ENCODE results near the gene CYB561.

The CYB561 gene

DNA sequence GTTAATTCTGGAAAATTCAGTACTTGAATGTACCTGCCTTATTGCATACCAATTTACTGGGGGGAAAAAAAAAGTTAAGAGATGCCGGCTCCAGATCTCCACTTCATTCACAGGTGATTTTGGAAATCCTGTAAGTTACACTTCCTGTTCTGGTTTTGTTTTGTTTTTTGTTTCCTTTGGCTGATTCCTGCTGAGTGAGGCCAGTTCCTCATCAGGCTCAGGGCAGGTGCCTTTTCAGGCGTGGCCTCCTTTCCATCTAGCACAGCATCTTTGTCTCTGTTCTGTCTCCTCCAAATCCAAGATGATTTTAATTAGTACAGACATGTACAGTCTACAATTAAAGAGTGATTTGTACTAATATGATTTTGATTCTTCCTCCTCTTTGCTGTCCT is 19.2 kb downstream of the CYB561 start:
- H3K36me3 ChIP-seq (ENCODE audit: control insufficient read depth in 2 of 2, insufficient read depth in 1 of 2, low read length in 2 of 2) = no peaks in the 10 kb centered on the region
- POLR2A ChIA-PET = interaction anchor here (2.1 kb wide), 1 partner anchor 124 kb away, joined by 6 read pairs; the partner anchor contains the start of gene DCAF7
- no peaks in the 10 kb centered on the region for H3K4me1 ChIP-seq (ENCODE audit: control insufficient read depth, insufficient read depth, low read length)
- CTCF ChIA-PET = interaction anchor here (0.6 to 5.8 kb wide), 15 partner anchors 9 to 442 kb away, joined by 3 to 159 read pairs (median 13); partner anchors contain the start of genes ACE and CYB561
- H3K9me3 ChIP-seq (ENCODE audit: control insufficient read depth, insufficient read depth, low read depth, low read length) = no peaks in the 10 kb centered on the region
- H3K27ac ChIP-seq (ENCODE audit: extremely low read depth, low read depth, low read length) = no peak overlapping the region
- TF ChIP-seq, protein P1, sequence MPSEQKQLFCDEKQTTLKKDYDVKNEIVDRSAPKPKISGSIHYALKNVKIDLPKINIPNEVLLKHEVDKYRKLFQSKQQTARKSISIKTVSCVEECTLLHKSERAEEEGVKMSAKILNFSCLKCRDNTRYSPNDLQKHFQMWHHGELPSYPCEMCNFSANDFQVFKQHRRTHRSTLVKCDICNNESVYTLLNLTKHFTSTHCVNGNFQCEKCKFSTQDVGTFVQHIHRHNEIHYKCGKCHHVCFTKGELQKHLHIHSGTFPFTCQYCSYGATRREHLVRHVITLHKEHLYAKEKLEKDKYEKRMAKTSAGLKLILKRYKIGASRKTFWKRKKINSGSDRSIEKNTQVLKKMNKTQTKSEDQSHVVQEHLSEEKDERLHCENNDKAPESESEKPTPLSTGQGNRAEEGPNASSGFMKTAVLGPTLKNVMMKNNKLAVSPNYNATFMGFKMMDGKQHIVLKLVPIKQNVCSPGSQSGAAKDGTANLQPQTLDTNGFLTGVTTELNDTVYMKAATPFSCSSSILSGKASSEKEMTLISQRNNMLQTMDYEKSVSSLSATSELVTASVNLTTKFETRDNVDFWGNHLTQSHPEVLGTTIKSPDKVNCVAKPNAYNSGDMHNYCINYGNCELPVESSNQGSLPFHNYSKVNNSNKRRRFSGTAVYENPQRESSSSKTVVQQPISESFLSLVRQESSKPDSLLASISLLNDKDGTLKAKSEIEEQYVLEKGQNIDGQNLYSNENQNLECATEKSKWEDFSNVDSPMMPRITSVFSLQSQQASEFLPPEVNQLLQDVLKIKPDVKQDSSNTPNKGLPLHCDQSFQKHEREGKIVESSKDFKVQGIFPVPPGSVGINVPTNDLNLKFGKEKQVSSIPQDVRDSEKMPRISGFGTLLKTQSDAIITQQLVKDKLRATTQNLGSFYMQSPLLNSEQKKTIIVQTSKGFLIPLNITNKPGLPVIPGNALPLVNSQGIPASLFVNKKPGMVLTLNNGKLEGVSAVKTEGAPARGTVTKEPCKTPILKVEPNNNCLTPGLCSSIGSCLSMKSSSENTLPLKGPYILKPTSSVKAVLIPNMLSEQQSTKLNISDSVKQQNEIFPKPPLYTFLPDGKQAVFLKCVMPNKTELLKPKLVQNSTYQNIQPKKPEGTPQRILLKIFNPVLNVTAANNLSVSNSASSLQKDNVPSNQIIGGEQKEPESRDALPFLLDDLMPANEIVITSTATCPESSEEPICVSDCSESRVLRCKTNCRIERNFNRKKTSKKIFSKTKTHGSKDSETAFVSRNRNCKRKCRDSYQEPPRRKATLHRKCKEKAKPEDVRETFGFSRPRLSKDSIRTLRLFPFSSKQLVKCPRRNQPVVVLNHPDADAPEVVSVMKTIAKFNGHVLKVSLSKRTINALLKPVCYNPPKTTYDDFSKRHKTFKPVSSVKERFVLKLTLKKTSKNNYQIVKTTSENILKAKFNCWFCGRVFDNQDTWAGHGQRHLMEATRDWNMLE (tag by site-specific recombination; conservative IDR thresholded peaks at IDR 0.05; ENCODE audit: low read depth) = no peak
- TF ChIP-seq, protein P2, sequence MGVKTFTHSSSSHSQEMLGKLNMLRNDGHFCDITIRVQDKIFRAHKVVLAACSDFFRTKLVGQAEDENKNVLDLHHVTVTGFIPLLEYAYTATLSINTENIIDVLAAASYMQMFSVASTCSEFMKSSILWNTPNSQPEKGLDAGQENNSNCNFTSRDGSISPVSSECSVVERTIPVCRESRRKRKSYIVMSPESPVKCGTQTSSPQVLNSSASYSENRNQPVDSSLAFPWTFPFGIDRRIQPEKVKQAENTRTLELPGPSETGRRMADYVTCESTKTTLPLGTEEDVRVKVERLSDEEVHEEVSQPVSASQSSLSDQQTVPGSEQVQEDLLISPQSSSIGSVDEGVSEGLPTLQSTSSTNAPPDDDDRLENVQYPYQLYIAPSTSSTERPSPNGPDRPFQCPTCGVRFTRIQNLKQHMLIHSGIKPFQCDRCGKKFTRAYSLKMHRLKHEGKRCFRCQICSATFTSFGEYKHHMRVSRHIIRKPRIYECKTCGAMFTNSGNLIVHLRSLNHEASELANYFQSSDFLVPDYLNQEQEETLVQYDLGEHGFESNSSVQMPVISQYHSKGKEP (tag by site-specific recombination; IDR thresholded peaks at IDR 0.05) = no peak
- no peak for TF ChIP-seq ZNF510 (tag by site-specific recombination; IDR thresholded peaks at IDR 0.05; ENCODE audit: insufficient replicate concordance)
- TF ChIP-seq ZFP69B (tag by site-specific recombination; IDR thresholded peaks at IDR 0.05) = no peak
- TF ChIP-seq HOXA7 (CRISPR knock-in tag; IDR thresholded peaks at IDR 0.05; ENCODE audit: borderline replicate concordance) = no peak
- TF ChIP-seq ZNF558 (tag by site-specific recombination; IDR thresholded peaks at IDR 0.05) = no peak
- no peak for TF ChIP-seq ZNF140 (tag by site-specific recombination; IDR thresholded peaks at IDR 0.05)
- no peak for TF ChIP-seq ZFP37 (tag by site-specific recombination; IDR thresholded peaks at IDR 0.05)
- H3K4me3 ChIP-seq (ENCODE audit: low read depth, low read length) = no peak overlapping the region

DNA sequence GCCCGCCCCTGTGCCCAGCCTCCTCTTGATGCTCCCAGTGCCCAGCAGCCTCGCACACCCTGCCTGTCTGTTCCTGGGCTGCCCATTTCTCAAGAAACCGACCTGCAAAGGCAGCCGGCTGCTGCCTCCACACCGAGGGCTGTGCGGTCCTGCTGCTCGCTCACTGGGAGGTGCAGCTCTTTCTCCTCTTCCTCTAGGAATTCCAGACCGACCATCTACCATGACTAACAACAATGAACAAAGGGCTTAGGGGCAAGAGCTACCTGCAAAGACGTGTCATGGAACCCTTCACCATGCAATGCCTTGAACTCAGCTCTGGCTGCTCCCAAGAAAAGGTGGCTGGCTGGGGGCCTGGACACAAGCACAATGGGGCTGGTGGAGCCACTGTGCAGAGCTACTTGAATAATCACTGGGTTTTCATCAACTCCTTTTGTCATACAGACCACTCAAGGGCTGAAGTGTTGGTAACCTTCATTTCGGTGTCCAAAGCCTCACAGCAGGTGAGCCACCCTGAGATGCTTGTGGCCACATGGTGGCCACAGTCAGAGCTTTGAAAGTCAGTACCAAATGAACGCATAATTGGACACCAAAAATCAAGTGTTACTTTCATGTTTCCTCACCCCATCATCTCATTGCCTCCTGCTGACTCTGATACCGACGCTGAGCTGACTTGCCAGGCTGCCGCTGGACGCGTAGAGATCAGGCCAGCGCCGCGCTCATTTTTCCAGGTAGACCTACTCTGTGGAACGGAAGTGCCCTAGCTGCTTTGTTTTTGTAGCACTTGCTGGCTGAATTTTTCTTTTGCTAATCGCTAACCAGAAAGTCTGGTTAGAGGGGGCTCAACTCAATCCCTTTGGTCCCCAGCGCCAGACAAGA is 19.8 kb downstream of the CYB561 start:
- no peaks in the 10 kb centered on the region for H3K9me3 ChIP-seq (ENCODE audit: control insufficient read depth, insufficient read depth, low read depth, low read length)

More for the DNA sequence above, 19.8 kb downstream of the CYB561 start:
- CTCF ChIA-PET = interaction anchor here (0.6 to 5.8 kb wide), 74 partner anchors 9 to 1980 kb away, joined by 3 to 159 read pairs (median 5); partner anchors contain the start of genes ACE, CYB561, DCAF7 and MAP3K3
- Histone ChIP-seq H3K36me3 (ENCODE audit: control insufficient read depth in 2 of 2, insufficient read depth in 1 of 2, low read length in 2 of 2) (peaks cover 0 to 6% of the 10 kb centered on the region in 2 experiments; a peak in 1 of 3 replicates), H3K4me1 (ENCODE audit: control insufficient read depth, insufficient read depth, low read length) (no peaks in the 10 kb centered on the region), H3K4me3 (ENCODE audit: low read depth, low read length) (no peak overlapping the region), H3K27ac (ENCODE audit: extremely low read depth, low read depth, low read length) (no peak overlapping the region)
- TF ChIP-seq ZNF658 (tag by site-specific recombination; IDR thresholded peaks at IDR 0.05) = no peak
- TF ChIP-seq, protein P3, sequence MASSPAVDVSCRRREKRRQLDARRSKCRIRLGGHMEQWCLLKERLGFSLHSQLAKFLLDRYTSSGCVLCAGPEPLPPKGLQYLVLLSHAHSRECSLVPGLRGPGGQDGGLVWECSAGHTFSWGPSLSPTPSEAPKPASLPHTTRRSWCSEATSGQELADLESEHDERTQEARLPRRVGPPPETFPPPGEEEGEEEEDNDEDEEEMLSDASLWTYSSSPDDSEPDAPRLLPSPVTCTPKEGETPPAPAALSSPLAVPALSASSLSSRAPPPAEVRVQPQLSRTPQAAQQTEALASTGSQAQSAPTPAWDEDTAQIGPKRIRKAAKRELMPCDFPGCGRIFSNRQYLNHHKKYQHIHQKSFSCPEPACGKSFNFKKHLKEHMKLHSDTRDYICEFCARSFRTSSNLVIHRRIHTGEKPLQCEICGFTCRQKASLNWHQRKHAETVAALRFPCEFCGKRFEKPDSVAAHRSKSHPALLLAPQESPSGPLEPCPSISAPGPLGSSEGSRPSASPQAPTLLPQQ (tag by site-specific recombination; IDR thresholded peaks at IDR 0.05) = no peak
- TF ChIP-seq EGR2 (tag by site-specific recombination; IDR thresholded peaks at IDR 0.05; ENCODE audit: low read depth) = no peak
- TF ChIP-seq, protein P4, sequence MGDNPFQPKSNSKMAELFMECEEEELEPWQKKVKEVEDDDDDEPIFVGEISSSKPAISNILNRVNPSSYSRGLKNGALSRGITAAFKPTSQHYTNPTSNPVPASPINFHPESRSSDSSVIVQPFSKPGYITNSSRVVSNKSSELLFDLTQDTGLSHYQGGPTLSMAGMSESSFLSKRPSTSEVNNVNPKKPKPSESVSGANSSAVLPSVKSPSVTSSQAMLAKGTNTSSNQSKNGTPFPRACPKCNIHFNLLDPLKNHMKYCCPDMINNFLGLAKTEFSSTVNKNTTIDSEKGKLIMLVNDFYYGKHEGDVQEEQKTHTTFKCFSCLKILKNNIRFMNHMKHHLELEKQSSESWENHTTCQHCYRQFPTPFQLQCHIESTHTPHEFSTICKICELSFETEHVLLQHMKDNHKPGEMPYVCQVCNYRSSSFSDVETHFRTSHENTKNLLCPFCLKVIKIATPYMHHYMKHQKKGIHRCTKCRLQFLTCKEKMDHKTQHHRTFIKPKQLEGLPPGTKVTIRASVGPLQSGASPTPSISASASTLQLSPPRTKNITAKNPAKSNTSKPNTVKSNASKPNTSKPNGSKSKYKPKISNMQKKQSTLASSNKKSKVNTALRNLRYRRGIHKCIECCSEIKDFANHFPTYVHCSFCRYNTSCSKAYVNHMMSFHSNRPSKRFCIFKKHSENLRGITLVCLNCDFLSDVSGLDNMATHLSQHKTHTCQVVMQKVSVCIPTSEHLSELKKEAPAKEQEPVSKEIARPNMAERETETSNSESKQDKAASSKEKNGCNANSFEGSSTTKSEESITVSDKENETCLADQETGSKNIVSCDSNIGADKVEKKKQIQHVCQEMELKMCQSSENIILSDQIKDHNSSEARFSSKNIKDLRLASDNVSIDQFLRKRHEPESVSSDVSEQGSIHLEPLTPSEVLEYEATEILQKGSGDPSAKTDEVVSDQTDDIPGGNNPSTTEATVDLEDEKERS (tag by site-specific recombination; IDR thresholded peaks at IDR 0.05) = no peak
- TF ChIP-seq ZNF114 (tag by site-specific recombination; IDR thresholded peaks at IDR 0.05) = no peak
- TF ChIP-seq ZNF629 (tag by site-specific recombination; IDR thresholded peaks at IDR 0.05) = no peak
- no peak for TF ChIP-seq ZNF350 (tag by site-specific recombination; IDR thresholded peaks at IDR 0.05)
- no peak for TF ChIP-seq ZNF175 (tag by site-specific recombination; IDR thresholded peaks at IDR 0.05)
- POLR2A ChIA-PET = interaction anchor here (0.7 to 2.1 kb wide), 7 partner anchors 52 to 249 kb away, joined by 3 to 10 read pairs (median 5); partner anchors contain the start of genes DCAF7 and MAP3K3
